Liver (tissue), 9 donors: ENCODE data around the gene BICDL2. TPM values are rescaled to one million over a fixed set of nuclear protein-coding genes. Genes with fewer than 3 reads are reported as not detected.

Experiments used
- DNase-seq: peaks from one replicate; pipeline ENCODE4 v3.0.0-alpha.2; 2017; ENCODE audit warnings: low spot score
- H3K27ac ChIP-seq, 2 donors: one replicate each; pipeline ENCODE4 v1.7.0; 2013; ENCODE audit warnings: inconsistent platforms in 2 of 2, low read length in 2 of 2, control low read depth in 1 of 2, low read depth in 1 of 2, mild to moderate bottlenecking in 1 of 2
- H3K27me3 ChIP-seq, 4 donors: one replicate each; pipeline versions ENCODE4 v1.6.1 to v1.7.0; 2013; ENCODE audit warnings: low read length in 3 of 4, inconsistent platforms in 1 of 4, mild to moderate bottlenecking in 1 of 4, moderate library complexity in 1 of 4; ENCODE audit not compliant: control insufficient read depth in 4 of 4, insufficient read depth in 4 of 4
- H3K36me3 ChIP-seq, 4 donors: one replicate each; pipeline versions ENCODE4 v1.6.1 to v1.7.0; 2013; ENCODE audit warnings: low read length in 3 of 4, mild to moderate bottlenecking in 3 of 4, low read depth in 1 of 4, moderate library complexity in 1 of 4; ENCODE audit not compliant: control insufficient read depth in 4 of 4, insufficient read depth in 3 of 4
- H3K4me1 ChIP-seq, 4 donors: one replicate each; pipeline versions ENCODE4 v1.6.1 to v1.7.0; 2013; ENCODE audit warnings: low read length in 3 of 4, mild to moderate bottlenecking in 3 of 4, moderate library complexity in 1 of 4; ENCODE audit not compliant: control insufficient read depth in 4 of 4, insufficient read depth in 4 of 4
- H3K4me3 ChIP-seq, 3 donors: one replicate each; pipeline versions ENCODE4 v1.6.1 to v1.7.0; 2013; ENCODE audit warnings: low read length in 3 of 3, control low read depth in 1 of 3, low read depth in 1 of 3, mild to moderate bottlenecking in 1 of 3
- H3K9ac ChIP-seq, 2 donors: one replicate each; pipeline ENCODE4 v1.7.0; 2013; ENCODE audit warnings: low read length in 2 of 2, mild to moderate bottlenecking in 2 of 2, moderate library complexity in 2 of 2, control low read depth in 1 of 2, low read depth in 1 of 2
- H3K9me3 ChIP-seq, 4 donors: one replicate each; pipeline versions ENCODE4 v1.6.1 to v1.7.0; 2013; ENCODE audit warnings: low read length in 3 of 4; ENCODE audit not compliant: control insufficient read depth in 4 of 4
- ATF3 ChIP-seq: IDR thresholded peaks from 2 replicates; pipeline ENCODE4 v1.6.1; 2016; ENCODE audit warnings: antibody characterized with exemption
- CTCF ChIP-seq: fragments of 150-350 bp; IDR thresholded peaks from 2 replicates; pipeline ENCODE4 v1.5.1; 2017; ENCODE audit warnings: improper control_type of control experiment, low read depth, low read length; ENCODE audit not compliant: missing input control
- EGR1 ChIP-seq, 2 donors: IDR thresholded peaks; 2 replicates each; pipeline ENCODE4 v1.6.1; 2016 to 2018; ENCODE audit warnings: antibody characterized with exemption in 2 of 2, low read depth in 2 of 2
- FOXA1 ChIP-seq: IDR thresholded peaks from 2 replicates; pipeline ENCODE4 v1.6.1; 2016; ENCODE audit warnings: antibody characterized with exemption
- FOXA2 ChIP-seq: IDR thresholded peaks from 2 replicates; pipeline ENCODE4 v1.6.1; 2016; ENCODE audit warnings: antibody characterized with exemption
- GABPA ChIP-seq, 2 donors: IDR thresholded peaks in 1 of 2; conservative IDR thresholded peaks in 1 of 2; 2 replicates each; pipeline ENCODE4 v1.6.1; 2016; ENCODE audit warnings: antibody characterized with exemption in 2 of 2, mild to moderate bottlenecking in 1 of 2, moderate library complexity in 1 of 2
- HNF4A ChIP-seq, 2 donors: conservative IDR thresholded peaks; 2 replicates each; pipeline ENCODE4 v1.6.1; 2016; ENCODE audit warnings: antibody characterized with exemption in 2 of 2, mild to moderate bottlenecking in 2 of 2
- HNF4G ChIP-seq: IDR thresholded peaks from 2 replicates; pipeline ENCODE4 v1.6.1; 2016; ENCODE audit warnings: antibody characterized with exemption
- JUND ChIP-seq, 2 donors: IDR thresholded peaks; 2 replicates each; pipeline ENCODE4 v1.6.1; 2016; ENCODE audit warnings: antibody characterized with exemption in 2 of 2
- MAX ChIP-seq: IDR thresholded peaks from 2 replicates; pipeline ENCODE4 v1.6.1; 2016; ENCODE audit warnings: antibody characterized with exemption
- NR2F2 ChIP-seq: IDR thresholded peaks from 2 replicates; pipeline ENCODE4 v1.6.1; 2016; ENCODE audit warnings: antibody characterized with exemption
- RAD21 ChIP-seq, 2 donors: IDR thresholded peaks; 2 replicates each; pipeline ENCODE4 v1.6.1; 2016; ENCODE audit warnings: antibody characterized with exemption in 2 of 2, mild to moderate bottlenecking in 2 of 2
- REST ChIP-seq: IDR thresholded peaks from 2 replicates; pipeline ENCODE4 v1.6.1; 2016; ENCODE audit warnings: antibody characterized with exemption, mild to moderate bottlenecking
- RXRA ChIP-seq, 2 donors: IDR thresholded peaks; 2 replicates each; pipeline ENCODE4 v1.6.1; 2017 to 2018; ENCODE audit warnings: antibody characterized with exemption in 2 of 2, mild to moderate bottlenecking in 1 of 2
- SP1 ChIP-seq: IDR thresholded peaks from 2 replicates; pipeline ENCODE4 v1.6.1; 2018; ENCODE audit warnings: antibody characterized with exemption, mild to moderate bottlenecking
- TAF1 ChIP-seq: conservative IDR thresholded peaks from 2 replicates; pipeline ENCODE4 v1.6.1; 2016; ENCODE audit warnings: antibody characterized with exemption, mild to moderate bottlenecking
- YY1 ChIP-seq: IDR thresholded peaks from 2 replicates; pipeline ENCODE4 v1.6.1; 2016; ENCODE audit warnings: antibody characterized with exemption, mild to moderate bottlenecking
- ZBTB33 ChIP-seq: IDR thresholded peaks from 2 replicates; pipeline ENCODE4 v1.6.1; 2016; ENCODE audit warnings: antibody characterized with exemption
- WGBS: extraction: QIAGEN DNeasy Blood & Tissue Kit; methylation state at CpG from one replicate; pipeline ENCODE4 v1.1.7; 2013; 5-methylcytosine and 5-hydroxymethylcytosine counted together
- polyA plus RNA-seq, 2 donors: library from polyadenylated mRNA; stranded (reverse) in 1 of 2; unstranded in 1 of 2; fragments of 200-250 nt in 1 of 2; fragments of >200 nt in 1 of 2; fragmentation: Nextera tagmentation in 1 of 2; extraction: Ambion mirVana in 1 of 2; gene quantifications; one replicate each; pipeline versions ENCODE4 v1.2.1 to v1.2.3, GENCODE V29; 2013 to 2015
- total RNA-seq, 2 donors: library from RNA; depleted of rRNA; stranded (reverse); fragments of >200 nt; gene quantifications; one replicate each; pipeline ENCODE4 v1.2.3, GENCODE V29; 2014
- donor health status: healthy.
- donor health status: healthy.
- donor health status: healthy.
- donor health status: healthy.
- donor health status: healthy.

BICDL2 gene
- total and polyA plus RNA-seq, 4 donors = 0.15 to 0.59 (median 0.33) TPM; not detected in 1

- H3K27ac ChIP-seq = no peak overlapping the region
- no peaks in the 10 kb centered on the region for H3K9me3 ChIP-seq
- no peak overlapping the region for H3K4me3 ChIP-seq
- TF ChIP-seq ATF3 (no peak), YY1 (no peak), RAD21 (IDR thresholded peaks at IDR 0.05) (no peak), NR2F2 (no peak), REST (no peak), RXRA (IDR thresholded peaks at IDR 0.05) (no peak), HNF4A (conservative IDR thresholded peaks at IDR 0.05) (no peak), TAF1 (no peak), CTCF (no peak), MAX (no peak), JUND (IDR thresholded peaks at IDR 0.05) (no peak), HNF4G (no peak), SP1 (no peak), GABPA (IDR thresholded peaks at IDR 0.05 in 1 of 2, conservative IDR thresholded peaks at IDR 0.05 in 1 of 2) (no peak), EGR1 (IDR thresholded peaks at IDR 0.05; ENCODE audit: low read depth in 2 of 2) (no peak), FOXA2 (no peak), ZBTB33 (no peak), FOXA1 (no peak)
- H3K36me3 ChIP-seq = no peaks in the 10 kb centered on the region
- peaks cover 0 to 24% (median 12%) of the 10 kb centered on the region in 4 donors for H3K4me1 ChIP-seq
- H3K9ac ChIP-seq = no peak overlapping the region
- WGBS = 64% methylated on average over 9 of the region's 9 CpGs
- H3K27me3 ChIP-seq = no peaks in the 10 kb centered on the region
- no peak for DNase-seq
Measured at GRCh38 chr16:2985462-2985861, 51.3 kb downstream of the BICDL2 start.
